NOMO-1 treated with dmso at 0.1 percent for 144 hours (cell line): Measurements from ENCODE around the gene PFKP.

Source experiments
- DNase-seq: peaks from one replicate; lab custom pipeline; 2025; ENCODE audit not compliant: unreplicated experiment; lab: John Stamatoyannopoulos, UW

Gene PFKP

DNA sequence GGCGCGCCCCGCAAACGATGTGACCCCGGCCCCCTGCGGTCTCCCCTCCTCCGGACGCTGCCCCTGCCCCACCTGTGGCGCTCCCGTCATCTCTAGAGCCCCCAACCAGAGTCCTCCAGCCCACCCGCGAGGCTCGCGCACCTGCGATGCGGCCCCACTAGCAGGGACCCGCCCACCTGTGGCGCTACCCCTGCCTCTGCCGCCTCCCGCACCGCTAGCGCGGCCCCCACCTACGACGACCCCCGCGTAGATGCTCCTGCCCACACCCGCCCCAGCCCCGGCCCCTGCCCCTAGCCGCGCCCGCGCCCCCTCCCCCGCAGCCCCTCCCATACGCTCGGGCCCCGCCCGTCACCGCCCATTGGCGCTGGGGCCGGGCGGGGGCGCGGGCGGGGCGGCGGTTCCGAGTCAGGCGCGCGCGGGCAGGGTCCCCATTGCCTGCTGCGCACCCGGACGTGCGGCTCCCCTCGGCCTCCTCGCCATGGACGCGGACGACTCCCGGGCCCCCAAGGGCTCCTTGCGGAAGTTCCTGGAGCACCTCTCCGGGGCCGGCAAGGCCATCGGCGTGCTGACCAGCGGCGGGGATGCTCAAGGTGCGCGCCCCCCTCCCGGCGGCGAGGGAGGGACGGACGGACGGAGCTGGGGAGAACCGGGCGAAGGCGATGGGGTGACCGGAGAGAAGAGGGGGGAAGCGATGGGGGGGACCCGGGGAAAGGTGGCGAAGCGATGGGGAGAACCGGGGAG, at the start of gene PFKP:
TSS of gene PFKP (plus strand) at position 431 of the 741 bp plus-strand sequence. CDS start at position 479, 48 bp downstream.
- no peak for DNase-seq

DNA sequence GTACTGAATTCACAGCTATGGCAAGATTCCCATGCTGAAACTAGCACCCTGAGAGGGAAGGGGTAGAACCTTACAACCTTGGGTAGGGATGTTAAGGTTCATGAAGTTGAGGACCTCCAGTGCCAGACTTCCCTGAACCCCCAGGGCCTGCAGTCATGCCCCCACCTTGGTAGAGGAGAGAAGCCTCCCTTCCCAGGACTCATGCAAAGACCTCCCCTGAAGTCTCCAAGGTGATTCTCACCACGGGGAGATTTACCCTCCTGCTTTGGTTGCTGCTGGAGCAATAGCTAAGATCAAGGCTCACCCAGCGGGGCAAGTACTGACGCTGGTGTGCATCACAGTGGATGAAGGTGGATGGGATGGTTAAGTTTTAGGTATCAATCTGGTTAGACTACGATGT, 49.1 kb upstream of the PFKP start:
- no peak for DNase-seq

DNA sequence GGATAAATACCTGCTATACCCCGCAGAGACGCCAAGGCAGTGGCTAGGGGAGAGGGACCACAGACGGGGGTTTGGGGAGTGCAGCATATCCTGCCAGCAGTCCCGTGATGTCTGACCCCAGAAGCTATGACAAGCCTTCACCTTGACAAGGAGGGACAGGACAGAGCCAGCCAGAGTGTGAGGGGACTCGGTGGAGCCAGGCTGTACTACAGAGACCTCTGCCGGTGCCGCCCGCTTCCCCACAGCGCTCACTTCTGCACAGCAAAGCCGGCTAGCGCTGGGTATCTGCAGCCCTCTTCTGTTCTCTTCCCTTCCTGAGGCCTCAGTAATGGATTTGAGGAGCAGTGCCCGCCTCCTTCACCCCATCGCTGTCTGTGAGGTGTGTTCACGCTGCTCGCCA, 47.0 kb upstream of the PFKP start:
- DNase-seq = no peak

DNA sequence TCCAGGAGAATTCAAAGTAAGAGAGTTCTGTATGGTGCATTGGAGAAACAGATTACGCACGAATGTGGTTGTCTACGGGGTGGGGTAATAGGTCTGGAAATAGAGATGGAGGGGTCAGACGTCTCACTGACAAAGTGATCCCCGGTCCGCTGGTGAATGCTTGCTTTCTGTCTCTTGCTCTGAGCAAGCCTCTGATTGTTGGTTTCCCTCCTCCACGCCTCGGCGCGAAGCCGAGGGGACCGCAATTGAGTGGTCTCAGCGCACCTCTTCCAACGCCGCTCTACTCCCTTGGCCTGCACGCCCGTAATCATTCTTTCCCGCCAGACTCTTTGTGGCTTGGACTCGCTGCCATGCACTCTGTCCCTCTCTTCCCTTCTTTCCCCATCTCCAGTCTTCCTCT, 46.5 kb upstream of the PFKP start:
- no peak for DNase-seq

DNA sequence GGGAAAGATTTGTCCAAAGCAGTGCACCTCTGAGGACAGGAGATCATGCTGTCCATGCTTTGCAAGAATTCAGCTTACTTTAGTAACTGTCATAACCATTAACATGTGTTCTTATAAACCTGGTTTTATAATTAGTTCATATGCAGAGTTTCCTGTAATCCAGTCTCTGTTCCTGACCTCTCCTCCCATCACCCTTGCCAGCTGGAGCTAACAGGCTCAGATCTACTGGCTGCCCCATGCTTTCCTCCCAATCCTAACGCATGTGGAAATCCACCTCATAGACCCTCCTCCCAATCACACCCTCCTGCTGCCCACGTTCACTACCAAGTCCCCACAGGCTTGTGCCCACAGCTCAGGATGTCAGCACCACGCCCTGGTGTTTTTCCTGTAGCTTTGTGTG, 45.3 kb upstream of the PFKP start:
- no peak for DNase-seq

DNA sequence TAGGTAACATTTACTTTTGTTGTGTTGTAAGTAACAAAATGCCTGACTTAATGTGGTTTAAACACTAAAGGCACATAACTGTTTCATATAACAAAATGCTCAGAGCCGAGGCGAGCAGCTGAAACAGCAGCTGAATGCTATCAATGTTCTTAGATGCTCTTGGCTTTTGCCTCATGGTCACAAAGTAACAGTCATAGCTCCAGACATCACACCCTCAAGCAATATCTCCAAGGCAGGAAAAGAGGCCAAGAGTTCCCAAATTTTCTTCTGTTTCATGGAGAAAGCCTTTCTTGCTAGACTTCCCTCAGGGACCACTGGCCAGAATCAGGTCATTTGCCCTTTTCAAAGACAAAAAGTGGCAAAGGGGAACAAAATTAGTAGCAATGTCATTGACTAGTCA, 43.5 kb upstream of the PFKP start:
- DNase-seq = no peak

DNA sequence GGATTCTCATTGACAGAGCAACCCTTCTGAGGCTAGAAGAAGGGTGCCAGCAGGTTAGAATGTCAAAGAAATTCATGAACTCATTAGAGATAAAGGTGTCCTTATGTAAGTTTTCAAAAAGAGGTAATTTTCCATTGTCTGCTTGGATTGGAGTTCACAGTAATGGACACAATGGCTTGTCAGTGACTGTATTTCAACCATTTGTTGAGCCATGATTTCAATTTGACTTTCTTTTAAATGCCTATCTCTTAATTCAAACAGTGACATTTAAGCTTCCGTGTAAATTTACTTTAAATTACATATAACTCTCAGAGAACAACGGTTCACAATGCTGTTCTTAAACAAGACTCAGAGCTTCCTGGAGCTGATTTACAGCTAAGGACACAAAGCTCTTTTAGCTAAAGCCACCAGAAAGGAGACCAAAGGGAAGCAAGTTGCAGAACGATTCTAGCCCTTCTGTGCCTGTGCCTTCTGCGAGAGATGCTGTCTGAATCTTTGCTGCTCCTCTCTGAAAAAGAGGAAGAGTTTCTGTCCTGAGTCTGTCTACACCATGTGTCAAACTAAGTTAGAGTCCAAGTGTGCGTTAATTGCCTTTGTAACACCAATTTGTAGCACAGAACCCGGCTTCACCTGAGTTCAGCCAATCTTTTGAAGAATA, 42.2 kb upstream of the PFKP start:
- no peak for DNase-seq

DNA sequence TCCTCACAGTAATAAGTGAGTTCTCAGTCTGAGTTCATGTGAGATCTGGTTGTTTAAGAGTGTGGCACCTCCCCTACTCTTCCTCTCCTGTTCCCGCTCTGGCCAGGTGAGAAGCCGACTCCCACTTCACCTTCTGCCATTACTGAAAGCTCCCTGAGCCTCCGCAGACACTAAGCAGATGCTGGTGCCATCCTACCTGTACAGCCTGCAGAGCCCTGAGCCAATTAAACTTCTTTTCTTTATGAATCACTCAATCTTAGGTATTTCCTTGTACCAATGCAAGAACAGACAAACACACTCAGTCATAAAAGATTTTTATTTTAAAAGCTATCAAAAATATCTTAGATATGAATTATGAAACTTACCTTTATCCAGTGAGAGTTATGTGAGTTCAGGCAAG, 39.5 kb upstream of the PFKP start:
- DNase-seq = no peak

DNA sequence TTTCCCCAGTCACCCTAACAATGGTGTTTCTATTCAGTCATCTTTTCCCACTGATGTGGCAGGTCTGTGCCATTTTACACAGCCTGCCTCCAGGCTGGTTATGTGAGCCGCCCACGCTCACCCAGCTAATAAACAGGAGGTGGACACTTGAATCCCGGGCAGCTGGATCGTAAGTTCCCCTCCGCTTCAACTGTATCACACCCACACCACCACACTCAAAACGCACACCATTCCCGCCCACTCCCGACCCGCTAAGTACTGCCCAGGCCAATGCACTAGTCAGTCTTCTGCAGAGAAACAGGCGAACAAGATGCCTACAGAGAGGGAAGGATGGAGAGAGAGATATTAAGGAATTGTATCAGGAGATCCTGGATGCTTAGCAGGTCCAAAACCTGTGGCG, 38.9 kb upstream of the PFKP start:
- DNase-seq = no peak

DNA sequence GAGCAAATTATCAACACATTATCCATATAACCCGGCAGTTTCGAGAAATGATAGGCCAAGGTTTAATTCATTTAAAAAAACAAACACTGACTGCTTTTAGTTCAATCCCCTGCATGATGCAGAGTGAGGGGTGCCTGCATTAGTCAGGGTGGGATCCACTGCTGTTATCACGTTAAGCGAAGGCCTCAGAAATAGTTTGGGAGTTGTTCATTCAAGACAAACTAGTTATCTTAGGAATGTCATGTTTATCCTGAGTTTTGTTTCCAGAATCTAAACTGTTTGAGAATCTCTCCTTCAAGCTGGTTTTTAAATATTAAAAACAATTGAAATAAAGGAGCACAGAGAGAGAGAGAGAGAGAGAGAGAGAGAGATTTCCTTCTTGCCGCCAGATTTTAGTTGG, 36.6 kb upstream of the PFKP start:
- DNase-seq = no peak

DNA sequence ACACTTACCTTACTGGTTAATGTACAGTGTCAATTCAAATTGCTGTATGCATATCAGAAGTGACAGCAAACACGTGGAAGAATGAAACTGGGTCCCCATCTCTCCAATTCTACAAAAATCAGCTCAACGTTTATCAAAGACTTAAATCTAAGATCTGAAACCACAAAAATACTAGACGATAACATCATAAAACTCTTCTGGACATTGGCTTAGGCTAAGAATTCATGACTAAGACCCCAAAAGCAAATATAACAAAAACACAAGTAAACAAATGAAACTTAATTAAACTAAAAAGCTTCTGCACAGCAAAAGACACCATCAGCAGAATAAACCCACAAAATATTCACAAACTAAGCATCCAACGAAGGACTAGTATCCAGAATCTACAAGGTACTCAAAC, 35.9 kb upstream of the PFKP start:
- DNase-seq = no peak

DNA sequence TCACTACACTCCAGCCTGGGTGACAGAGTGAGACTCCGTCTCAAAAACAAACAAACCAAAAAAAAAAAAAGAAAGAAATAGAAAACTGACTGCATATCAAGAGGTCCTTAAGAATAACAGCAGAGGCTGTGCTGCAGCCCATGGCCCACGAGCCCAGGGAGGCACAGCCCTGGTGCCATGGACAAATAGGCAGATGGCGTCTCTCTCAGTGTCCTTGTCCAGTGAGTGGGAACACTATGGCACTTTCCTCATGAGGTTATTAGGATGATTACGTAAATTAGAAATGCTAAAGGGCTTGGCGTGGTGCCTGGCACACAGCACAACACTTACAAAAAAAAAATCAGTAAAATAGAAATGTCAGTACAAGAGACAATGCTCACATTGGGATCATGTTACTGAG, 33.4 kb upstream of the PFKP start:
- DNase-seq = no peak

DNA sequence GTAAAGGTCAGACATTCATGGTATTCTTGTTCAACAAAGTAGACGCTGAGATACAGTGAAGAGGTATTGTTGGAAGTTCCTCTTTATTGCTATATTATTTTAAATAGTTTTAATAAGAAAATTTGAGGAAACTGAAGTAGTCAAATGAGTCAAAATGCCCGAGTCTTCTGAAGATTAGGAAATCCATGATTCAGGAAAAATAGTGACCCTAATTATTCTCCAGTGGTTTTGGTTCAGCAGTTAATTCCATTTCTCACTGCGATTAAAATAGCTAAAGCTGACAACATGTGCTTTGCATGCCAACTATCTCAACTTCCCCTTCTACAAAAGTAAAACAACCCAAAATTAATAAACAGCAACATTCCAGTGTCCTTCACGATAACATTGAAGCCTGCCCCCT, 32.7 kb upstream of the PFKP start:
- DNase-seq = no peak

DNA sequence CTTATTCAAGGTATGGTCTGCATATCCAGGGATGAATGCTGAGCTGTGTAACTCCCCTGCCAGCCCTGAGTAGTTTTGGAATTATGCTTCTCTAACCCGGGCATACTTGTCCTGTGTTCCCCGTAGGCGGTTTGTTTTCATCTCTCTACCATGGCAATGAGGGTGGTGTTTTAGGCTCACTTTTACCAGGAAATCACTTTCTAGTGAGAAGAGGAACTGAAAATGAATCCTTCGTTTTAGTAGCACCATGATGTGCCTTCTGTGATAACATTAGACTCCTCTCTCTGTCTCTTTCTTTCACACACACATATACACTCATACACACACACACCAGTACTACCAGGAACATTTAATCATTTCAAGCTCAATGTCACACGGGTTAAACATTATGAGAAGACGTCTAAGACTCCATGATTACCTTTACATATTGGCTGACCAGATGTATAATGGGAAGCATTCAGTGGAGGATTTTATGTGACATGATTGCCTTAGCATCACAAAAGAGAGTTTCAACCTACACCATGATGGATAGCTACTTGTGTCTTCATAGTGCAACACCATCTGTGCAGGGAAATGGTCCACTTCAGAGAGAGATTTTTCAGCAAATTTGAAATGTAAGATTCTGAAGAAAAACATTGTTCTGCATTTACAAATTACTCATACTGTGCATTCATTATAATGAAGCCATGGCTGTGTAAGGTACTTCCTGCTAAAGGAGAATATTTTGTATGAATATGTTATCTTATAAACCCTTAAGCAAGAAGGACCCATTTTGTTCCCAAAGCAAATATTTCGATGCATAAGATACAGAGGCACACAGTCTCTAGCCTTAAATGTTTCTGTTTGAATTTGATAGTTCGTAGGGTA, 31.0 kb upstream of the PFKP start:
- peak; percentile 62 for DNase-seq

DNA sequence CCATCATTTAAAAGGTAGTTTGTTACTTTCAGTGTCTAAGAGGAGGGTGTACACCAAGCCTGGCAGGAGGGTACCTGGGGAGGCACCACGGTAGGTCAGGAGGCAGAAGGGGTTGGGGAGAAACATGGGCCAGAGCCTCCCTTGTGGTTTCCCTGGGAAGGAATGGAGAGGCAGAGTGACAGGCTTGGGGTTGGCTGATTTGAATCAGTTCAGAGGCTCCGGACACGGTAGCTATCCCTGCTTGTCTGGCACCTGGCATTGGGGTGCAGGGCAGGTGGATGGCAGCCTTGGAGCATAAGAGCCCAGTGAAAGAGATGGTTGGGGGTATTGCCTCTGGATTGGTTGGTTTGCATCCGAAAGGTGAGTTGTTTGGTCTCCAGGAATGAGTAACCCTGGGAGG, 30.2 kb upstream of the PFKP start:
- no peak for DNase-seq

DNA sequence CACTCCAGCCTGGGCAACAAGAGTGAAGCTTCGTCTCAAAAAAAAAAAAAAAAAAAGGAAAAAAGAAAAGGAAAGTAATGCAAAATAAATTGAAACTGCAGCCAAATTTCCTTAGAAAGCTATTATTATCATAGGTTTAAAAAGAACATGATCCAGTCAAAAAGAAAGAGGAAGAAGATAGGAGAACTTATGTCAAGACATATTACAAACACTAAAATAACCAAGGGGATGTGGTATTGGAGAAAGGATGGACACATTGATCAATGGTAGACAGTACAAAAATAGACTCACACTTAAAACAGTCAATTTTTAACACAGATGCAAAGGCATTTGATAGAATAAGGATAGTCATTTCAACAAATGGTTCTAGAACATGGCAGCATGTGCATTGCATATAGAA, 27.3 kb upstream of the PFKP start:
- peak; percentile 67 for DNase-seq

DNA sequence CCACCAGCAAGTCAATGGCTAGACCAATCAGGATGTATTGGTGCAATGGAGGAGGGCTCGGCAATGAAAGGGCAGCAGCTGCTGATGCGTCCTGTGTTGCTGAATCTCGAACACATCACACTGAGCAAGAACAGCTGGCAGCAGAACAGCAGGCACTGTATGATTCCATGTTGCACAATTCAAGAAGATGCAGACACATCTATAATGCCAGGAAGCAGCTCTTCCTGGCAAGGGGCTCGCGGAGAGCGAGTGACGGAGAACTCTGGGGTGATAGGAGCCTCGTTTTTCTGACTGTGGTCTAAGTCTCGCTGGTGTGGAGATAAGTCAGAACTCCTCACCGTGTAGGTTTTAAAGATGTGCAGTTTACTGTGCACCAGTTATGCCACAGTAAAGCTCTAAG, 24.8 kb upstream of the PFKP start:
- no peak for DNase-seq

DNA sequence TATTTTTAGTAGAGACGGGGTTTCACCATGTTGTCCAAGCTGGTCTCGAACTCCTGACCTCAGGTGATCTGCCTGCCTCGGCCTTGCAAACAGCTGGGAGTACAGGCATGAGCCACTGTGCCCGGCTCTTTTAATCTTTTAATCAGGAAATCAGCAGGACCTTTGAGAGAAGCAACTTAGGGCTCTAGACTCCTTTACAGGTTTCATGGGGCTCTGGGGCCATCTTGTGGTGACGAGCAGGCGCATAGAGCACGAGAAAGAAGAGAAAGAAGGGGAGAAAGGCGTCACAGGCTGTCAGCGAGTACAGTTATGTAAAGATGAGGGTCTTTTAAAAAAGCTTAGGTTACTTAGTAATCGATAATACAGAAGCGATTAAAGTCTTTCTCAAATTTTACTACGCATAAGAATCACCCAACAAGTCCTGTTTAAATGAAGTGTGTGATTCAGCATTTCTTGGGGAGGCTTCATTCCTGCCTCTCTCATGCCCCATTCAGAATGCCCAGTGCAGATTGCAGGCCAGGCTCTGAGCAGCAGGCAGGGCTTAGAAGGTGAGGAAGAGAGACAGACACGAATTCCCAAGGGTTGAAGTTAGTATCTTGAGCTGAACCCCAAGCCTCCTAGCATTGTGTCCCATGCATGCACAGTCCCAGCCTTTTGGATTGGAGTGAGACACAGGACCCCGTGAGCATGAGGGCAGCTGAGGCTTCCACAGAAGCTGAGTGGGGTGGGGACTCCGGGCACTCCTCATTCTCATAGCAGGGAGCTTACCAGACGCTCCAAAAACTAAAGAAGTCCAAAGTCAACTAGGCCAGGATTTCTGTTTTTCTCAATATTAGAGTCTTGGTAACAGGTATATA, 23.6 kb upstream of the PFKP start:
- peak; percentile 68 for DNase-seq

DNA sequence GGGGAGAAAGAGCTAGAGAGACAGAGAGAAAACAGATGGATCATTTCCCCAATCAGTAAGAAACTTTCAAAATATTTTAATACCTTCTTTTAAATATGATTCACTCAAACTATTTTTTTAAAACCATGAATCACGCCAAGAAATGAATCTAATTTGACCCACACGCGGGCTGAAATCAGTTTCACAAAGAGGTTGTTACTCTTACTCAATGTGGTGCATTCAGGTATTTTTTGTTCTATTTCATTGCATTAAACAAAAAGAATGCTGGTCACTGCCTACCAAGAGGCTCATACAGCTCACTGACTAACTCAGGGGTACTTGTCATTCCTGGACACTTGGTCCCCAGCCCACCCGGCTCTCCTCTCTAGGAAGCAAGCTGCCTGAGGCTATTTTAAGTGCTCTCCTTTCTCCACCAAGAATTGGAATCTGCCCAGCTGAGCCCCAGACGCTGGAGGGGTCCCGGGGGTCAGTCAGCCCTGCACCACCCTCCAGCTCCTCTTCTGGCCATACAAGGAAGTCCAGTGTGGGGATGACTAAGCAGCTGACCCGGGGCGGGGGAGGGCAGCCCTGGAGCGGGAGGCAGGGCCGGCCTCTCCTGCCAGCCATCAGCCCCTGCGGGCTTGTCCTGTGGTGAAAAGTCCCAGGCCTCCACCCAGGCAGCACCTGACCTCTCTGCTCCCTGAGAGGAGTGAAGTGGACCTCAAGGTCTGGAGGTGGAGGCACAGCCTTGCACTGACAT, 21.7 kb upstream of the PFKP start:
- no peak for DNase-seq

DNA sequence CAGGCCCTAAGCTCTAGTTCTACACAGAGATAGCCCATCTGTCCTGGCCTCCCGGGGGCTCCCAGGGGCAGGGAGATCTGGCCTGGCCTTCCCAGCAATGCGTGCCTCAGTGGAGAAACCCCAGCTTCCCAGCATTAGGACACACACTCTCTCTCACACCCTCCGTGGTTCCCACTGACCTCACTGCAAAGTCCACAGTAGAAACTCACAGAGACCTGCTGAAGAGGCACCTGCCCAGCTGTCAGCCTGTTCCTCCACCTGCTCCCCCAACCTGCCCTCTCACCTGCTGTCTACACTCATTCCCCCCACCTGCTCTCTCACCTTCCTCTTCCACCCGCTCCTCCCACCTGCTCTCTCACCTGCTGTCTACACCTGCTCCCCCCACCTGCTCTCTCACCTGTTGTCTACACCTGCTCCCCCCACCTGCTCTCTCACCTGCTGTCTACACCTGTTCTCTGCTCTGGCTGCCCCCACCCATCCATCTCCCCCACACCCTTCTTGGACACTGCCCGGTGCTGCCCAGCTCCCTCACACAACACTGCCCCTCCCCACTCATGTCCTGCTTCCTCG, 21.1 kb upstream of the PFKP start:
- DNase-seq = no peak
